WI38 (cell line): ENCODE results near the gene ADAM23.

Source experiments
- H3K4me3 ChIP-seq: 2 replicates; pipeline ENCODE4 v1.5.1; 2011; ENCODE audit warnings: low read depth, mild to moderate bottlenecking, control low read depth, low read length
- TF ChIP-seq, protein P1 (sequence below): IDR thresholded peaks from 2 replicates; pipeline ENCODE4 v1.5.1; 2012; ENCODE audit warnings: low read depth, mild to moderate bottlenecking, control low read depth, low read length

The ADAM23 gene

DNA sequence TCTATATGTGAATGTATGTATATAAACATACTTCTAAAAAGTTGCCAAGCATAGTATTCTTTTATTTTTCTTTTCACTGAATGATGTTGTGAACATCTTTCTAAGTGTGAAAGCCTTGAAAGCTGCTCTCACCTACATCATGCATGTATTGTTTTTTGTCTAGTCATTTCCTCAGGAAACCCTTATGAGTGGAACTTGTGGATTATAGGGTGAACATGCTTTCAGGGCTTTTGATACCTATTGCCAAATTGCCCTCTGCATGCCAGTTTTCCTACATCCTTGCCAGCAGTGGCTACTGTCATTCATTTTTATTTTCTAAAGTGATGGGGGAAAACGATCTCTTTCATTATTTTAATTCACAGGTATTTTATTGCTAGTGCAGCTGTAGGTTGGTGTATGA lies 78.3 kb downstream of the ADAM23 start:
- no peak overlapping the region for H3K4me3 ChIP-seq
- TF ChIP-seq, protein P1, sequence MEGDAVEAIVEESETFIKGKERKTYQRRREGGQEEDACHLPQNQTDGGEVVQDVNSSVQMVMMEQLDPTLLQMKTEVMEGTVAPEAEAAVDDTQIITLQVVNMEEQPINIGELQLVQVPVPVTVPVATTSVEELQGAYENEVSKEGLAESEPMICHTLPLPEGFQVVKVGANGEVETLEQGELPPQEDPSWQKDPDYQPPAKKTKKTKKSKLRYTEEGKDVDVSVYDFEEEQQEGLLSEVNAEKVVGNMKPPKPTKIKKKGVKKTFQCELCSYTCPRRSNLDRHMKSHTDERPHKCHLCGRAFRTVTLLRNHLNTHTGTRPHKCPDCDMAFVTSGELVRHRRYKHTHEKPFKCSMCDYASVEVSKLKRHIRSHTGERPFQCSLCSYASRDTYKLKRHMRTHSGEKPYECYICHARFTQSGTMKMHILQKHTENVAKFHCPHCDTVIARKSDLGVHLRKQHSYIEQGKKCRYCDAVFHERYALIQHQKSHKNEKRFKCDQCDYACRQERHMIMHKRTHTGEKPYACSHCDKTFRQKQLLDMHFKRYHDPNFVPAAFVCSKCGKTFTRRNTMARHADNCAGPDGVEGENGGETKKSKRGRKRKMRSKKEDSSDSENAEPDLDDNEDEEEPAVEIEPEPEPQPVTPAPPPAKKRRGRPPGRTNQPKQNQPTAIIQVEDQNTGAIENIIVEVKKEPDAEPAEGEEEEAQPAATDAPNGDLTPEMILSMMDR, result no peak

DNA sequence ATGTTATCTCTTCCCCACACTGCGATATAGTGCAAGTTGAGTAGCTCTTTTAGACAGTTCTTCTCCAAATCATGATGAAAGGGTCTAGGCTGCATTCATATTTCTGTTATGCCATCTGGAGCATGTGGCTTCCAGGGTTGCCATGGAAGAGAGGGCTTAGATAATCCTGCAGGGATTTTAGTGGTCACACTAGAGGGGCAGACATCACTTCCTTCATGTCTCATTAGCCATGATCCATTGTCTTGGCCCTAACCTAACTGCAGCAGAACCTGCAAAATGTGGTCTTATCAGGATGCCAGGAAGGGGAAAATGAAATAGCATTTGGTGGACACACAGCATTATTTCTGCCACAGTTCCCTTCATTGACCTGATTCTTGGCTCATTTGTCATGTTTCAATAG lies 83.1 kb downstream of the ADAM23 start:
- TF ChIP-seq, protein P1, result no peak

DNA sequence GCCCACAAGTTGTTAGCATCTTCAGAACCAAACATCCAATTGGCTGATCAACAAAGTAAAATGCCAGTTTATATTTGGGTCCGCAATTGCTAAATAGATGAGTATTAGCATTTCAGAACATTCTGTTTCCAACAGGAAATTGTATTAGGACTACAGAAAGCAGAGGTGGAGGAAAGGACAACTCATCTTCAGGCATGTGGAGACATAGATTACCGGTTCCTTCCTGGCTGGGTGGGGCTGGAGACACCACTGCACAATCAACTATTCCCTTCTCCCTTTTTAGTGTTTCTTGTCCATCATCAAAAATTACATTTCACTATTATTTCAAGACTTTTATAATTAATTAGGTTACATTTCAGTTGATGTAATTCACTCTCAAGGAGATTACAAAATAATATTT lies 83.8 kb downstream of the ADAM23 start:
- TF ChIP-seq, protein P1, result no peak
- H3K4me3 ChIP-seq, result no peak overlapping the region

More for the DNA sequence above, 83.1 kb downstream of the ADAM23 start:
- H3K4me3 ChIP-seq, result no peak overlapping the region

DNA sequence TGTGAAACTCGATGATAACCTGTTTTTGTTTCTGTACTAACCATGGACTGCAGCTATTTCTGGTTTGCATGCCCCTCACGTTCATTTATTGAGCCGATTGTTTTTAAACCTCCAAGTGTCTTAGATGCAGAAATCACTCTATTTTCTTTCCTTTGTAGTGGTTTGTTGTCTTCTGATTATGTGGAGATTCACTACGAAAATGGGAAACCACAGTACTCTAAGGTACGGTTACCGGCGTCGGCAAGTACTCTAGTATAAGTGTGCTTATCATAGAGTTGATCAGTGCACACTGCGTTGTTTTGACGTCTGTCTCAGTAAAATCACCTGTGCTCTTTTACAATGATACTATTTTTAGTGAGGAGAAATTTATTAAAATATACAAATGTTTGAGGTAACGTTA lies 87.4 kb downstream of the ADAM23 start:
- H3K4me3 ChIP-seq, result no peak overlapping the region
- TF ChIP-seq, protein P1, result no peak

DNA sequence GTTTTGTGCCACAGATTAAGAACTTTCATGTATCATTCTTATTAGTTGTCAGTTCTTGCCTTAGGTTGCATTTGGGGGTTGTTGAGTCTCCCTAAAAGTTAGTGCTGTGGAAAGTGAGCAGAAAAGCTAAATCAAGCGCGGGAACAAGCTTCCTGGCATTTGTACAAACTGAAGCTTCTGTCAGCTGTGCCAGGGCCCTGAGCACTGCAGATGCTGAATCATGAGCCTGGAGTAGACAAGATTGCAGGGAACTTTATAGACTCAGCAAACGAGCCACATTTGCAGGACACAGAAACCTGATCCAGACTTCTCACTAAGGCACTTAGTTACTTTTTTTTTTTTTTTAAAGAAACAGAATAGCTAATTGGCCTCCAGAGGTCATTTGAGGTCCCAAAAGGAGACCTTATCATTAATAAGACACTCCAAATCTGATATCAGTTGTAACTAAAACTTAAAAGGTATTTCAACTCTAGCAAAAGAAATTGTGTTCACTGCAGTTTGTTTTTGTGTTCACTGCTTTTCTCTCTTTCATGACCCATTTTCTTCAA lies 88.7 kb downstream of the ADAM23 start:
- no peak overlapping the region for H3K4me3 ChIP-seq
- TF ChIP-seq, protein P1, result no peak

DNA sequence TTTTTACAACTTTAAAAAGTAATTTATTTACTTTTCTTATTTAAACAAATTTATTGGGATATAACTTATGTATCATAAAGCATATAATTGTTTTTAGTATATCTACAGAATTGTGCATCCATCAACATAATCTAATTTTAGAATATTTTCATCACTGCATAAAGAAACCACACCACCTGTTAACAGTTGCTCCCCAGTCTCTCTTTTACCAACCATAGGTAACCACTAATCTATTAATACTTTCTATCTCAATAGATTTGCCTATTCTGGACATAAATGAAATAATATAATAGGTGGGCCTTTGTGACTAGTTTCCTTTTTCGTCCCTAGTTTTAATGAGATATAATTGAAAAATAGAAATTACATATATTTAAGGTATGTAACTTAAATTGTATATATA lies 90.6 kb downstream of the ADAM23 start:
- TF ChIP-seq, protein P1, result no peak
- no peak overlapping the region for H3K4me3 ChIP-seq

DNA sequence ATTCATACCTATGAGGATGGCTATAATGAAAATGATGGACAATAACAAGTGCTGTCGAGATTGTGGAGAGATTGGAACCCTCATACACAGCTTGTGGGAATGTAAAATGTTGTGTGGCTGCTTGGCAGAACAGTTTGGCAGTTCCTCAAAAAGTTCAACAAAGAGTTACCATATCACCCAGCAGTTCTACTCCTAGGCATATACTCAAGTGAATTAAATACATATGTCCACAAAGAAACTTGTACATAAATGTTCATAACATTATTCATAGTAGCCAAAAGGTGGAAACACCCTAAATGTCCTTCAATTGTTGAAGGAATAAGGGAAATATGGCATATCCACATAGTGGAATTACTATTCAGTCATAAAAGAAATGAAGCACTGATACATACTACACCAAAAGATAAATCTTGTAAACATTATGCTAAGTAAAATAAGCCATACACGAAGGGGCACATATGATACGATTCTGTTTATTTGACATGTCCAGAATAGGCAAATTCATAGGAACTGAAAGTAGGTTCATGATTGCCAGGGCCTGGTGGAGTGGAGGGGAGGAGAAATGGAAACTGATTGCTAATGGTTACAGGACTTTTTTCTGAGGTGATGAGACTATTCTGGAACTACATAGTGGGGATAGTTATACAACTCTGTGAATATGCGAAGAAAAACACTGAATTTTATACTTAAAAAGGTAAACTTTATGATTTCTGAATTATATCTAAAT lies 92.1 kb downstream of the ADAM23 start:
- TF ChIP-seq, protein P1, result no peak
- no peak overlapping the region for H3K4me3 ChIP-seq
